ENCODE measurements around the gene RPUSD1.

Gene RPUSD1

GRCh38 chr16:817001-817906 lies 29.1 kb upstream of the RPUSD1 start:
- no peak overlapping the region for H3K4me3 ChIP-seq (replicated peaks; ENCODE audit: low read depth, low read length)
- DNase-seq (ENCODE audit: extremely low read depth, insufficient read length): no peak
- no peak for TF ChIP-seq CTCF (IDR thresholded peaks at IDR 0.05; ENCODE audit: insufficient read depth, low read length, poor library complexity, severe bottlenecking)
- no peaks in the 10 kb centered on the region for H3K36me3 ChIP-seq (ENCODE audit: control insufficient read depth, insufficient read depth, low read length)
- no peaks in the 10 kb centered on the region; the same call in 1 of the 2 replicates for H3K27me3 ChIP-seq (replicated peaks; ENCODE audit: control insufficient read depth, insufficient read depth, low read length)

GRCh38 chr16:815861-816260 lies 27.7 kb upstream of the RPUSD1 start:
- TF ChIP-seq CTCF (IDR thresholded peaks at IDR 0.05; ENCODE audit: insufficient read depth, low read length, poor library complexity, severe bottlenecking): no peak
- Histone ChIP-seq H3K27me3 (replicated peaks; ENCODE audit: control insufficient read depth, insufficient read depth, low read length) (no peaks in the 10 kb centered on the region; the same call in 1 of the 2 replicates), H3K36me3 (ENCODE audit: control insufficient read depth, insufficient read depth, low read length) (no peaks in the 10 kb centered on the region), H3K4me3 (replicated peaks; ENCODE audit: low read depth, low read length) (no peak overlapping the region)
- DNase-seq (ENCODE audit: extremely low read depth, insufficient read length): no peak

GRCh38 chr16:814974-815373 lies 26.8 kb upstream of the RPUSD1 start:
- no peaks in the 10 kb centered on the region; the same call in 1 of the 2 replicates for H3K27me3 ChIP-seq (replicated peaks; ENCODE audit: control insufficient read depth, insufficient read depth, low read length)
- no peak for DNase-seq (ENCODE audit: extremely low read depth, insufficient read length)
- H3K4me3 ChIP-seq (replicated peaks; ENCODE audit: low read depth, low read length): no peak overlapping the region
- TF ChIP-seq CTCF (IDR thresholded peaks at IDR 0.05; ENCODE audit: insufficient read depth, low read length, poor library complexity, severe bottlenecking): no peak
- H3K36me3 ChIP-seq (ENCODE audit: control insufficient read depth, insufficient read depth, low read length): no peaks in the 10 kb centered on the region

GRCh38 chr16:813916-814412 lies 25.8 kb upstream of the RPUSD1 start:
- no peak for DNase-seq (ENCODE audit: extremely low read depth, insufficient read length)
- Histone ChIP-seq H3K27me3 (replicated peaks; ENCODE audit: control insufficient read depth, insufficient read depth, low read length) (no peaks in the 10 kb centered on the region; the same call in 1 of the 2 replicates), H3K36me3 (ENCODE audit: control insufficient read depth, insufficient read depth, low read length) (no peaks in the 10 kb centered on the region), H3K4me3 (replicated peaks; ENCODE audit: low read depth, low read length) (no peak overlapping the region)
- no peak for TF ChIP-seq CTCF (IDR thresholded peaks at IDR 0.05; ENCODE audit: insufficient read depth, low read length, poor library complexity, severe bottlenecking)

- H3K4me3 ChIP-seq (replicated peaks; ENCODE audit: low read depth, low read length): no peak overlapping the region
- no peak for DNase-seq (ENCODE audit: extremely low read depth, insufficient read length)
- TF ChIP-seq CTCF (IDR thresholded peaks at IDR 0.05; ENCODE audit: insufficient read depth, low read length, poor library complexity, severe bottlenecking): peak; percentile 59
- H3K36me3 ChIP-seq (ENCODE audit: control insufficient read depth, insufficient read depth, low read length): no peaks in the 10 kb centered on the region
- no peaks in the 10 kb centered on the region; the same call in 1 of the 2 replicates for H3K27me3 ChIP-seq (replicated peaks; ENCODE audit: control insufficient read depth, insufficient read depth, low read length)
Observed at GRCh38 chr16:813204-813915, 25.2 kb upstream of the RPUSD1 start.

Data from GM06990 (cell line).